Muscle of leg (tissue), 11 donors: ENCODE results near the gene ATXN2. TPM values are rescaled to one million over a fixed set of nuclear protein-coding genes. Genes with fewer than 3 reads are reported as not detected.
A peak's percentile ranks its signal among the peaks of the same experiment; 100 is the strongest.
"Not testable (repeated sequence)": the region's sequence is repeated elsewhere in the genome, so short reads cannot be mapped to it uniquely, and the experiment has no call there.

Experiments used
- DNase-seq: peaks from one replicate; pipeline ENCODE4 v3.0.0; 2013
- H3K27ac ChIP-seq: one replicate; pipeline ENCODE4 v1.5.1; 2013; ENCODE audit warnings: mild to moderate bottlenecking, low read length, control low read depth
- H3K27me3 ChIP-seq: one replicate; pipeline ENCODE4 v1.6.1; 2013; ENCODE audit warnings: low read length; ENCODE audit not compliant: control insufficient read depth, insufficient read depth
- H3K36me3 ChIP-seq: one replicate; pipeline ENCODE4 v1.6.1; 2013; ENCODE audit warnings: low read length; ENCODE audit not compliant: control insufficient read depth, insufficient read depth
- H3K4me1 ChIP-seq: one replicate; pipeline ENCODE4 v1.6.1; 2013; ENCODE audit warnings: low read length; ENCODE audit not compliant: control insufficient read depth, insufficient read depth
- H3K4me3 ChIP-seq: one replicate; pipeline ENCODE4 v1.5.1; 2013; ENCODE audit warnings: low read length, control low read depth
- H3K9me3 ChIP-seq: replicated peaks from 2 replicates; pipeline ENCODE4 v1.6.1; 2013; ENCODE audit warnings: low read depth, low read length; ENCODE audit not compliant: control insufficient read depth
- WGBS: methylation state at CpG from one replicate; pipeline ENCODE4 v1.1.5; 2013; ENCODE audit warnings: missing lambda C conversion rate; ENCODE audit not compliant: insufficient coverage; 5-methylcytosine and 5-hydroxymethylcytosine counted together
- polyA plus RNA-seq, 8 donors: library from polyadenylated mRNA; unstranded; fragments of 120-200 nt; gene quantifications; one replicate each; pipeline versions ENCODE4 v1.2.1 to v1.2.3, GENCODE V29; 2013; ENCODE audit warnings: inconsistent platforms in 1 of 8, low replicate concordance in 1 of 8; ENCODE audit not compliant: insufficient read length in 8 of 8, insufficient read depth in 1 of 8
- total RNA-seq: library from RNA; stranded (reverse); fragments of 120-200 nt; gene quantifications from one replicate; pipeline ENCODE4 v1.2.4, GENCODE V29; 2013

Gene ATXN2
- total and polyA plus RNA-seq, 9 donors, result 32.3 to 60.2 (median 50.0) TPM

GRCh38 chr12:111471236-111471635, 127.9 kb downstream of the ATXN2 start:
- no peak overlapping the region for H3K27ac ChIP-seq
- no peak for DNase-seq
- no peak overlapping the region for H3K4me3 ChIP-seq
- H3K27me3 ChIP-seq, result no peaks in the 10 kb centered on the region
- WGBS, result 100% methylated on average over 1 of the region's 2 CpGs
- no peaks in the 10 kb centered on the region for H3K4me1 ChIP-seq
- H3K36me3 ChIP-seq, result peaks cover 30% of the 10 kb centered on the region
- H3K9me3 ChIP-seq, result no peaks in the 10 kb centered on the region

GRCh38 chr12:111469401-111469800, 129.7 kb downstream of the ATXN2 start:
- H3K4me3 ChIP-seq, result no peak overlapping the region
- no peak for DNase-seq
- H3K27ac ChIP-seq, result no peak overlapping the region
- H3K4me1 ChIP-seq, result no peaks in the 10 kb centered on the region
- no peaks in the 10 kb centered on the region for H3K27me3 ChIP-seq
- WGBS, result no CpG with 5 or more reads among the region's 2 CpGs
- H3K36me3 ChIP-seq, result peaks cover 23% of the 10 kb centered on the region
- H3K9me3 ChIP-seq, result no peaks in the 10 kb centered on the region

- Histone ChIP-seq H3K27me3 (no peaks in the 10 kb centered on the region), H3K27ac (peak overlapping the region; percentile 91), H3K9me3 (no peaks in the 10 kb centered on the region), H3K4me1 (no peaks in the 10 kb centered on the region), H3K36me3 (peaks cover 26% of the 10 kb centered on the region), H3K4me3 (no peak overlapping the region)
- WGBS, result no CpG with 5 or more reads among the region's 4 CpGs
- DNase-seq, result peak; percentile 98
These were observed 131.3 kb downstream of the ATXN2 start for GRCh38 chr12:111467857-111468241.

GRCh38 chr12:111467092-111467856, 131.8 kb downstream of the ATXN2 start:
- WGBS, result 71% methylated on average over 2 of the region's 3 CpGs
- Histone ChIP-seq H3K9me3 (no peaks in the 10 kb centered on the region), H3K4me3 (no peak overlapping the region), H3K27ac (peak overlapping the region; percentile 91), H3K4me1 (no peaks in the 10 kb centered on the region), H3K36me3 (peaks cover 26% of the 10 kb centered on the region), H3K27me3 (no peaks in the 10 kb centered on the region)
- peak; percentile 91 for DNase-seq

- Histone ChIP-seq H3K36me3 (peaks cover 21% of the 10 kb centered on the region), H3K9me3 (no peaks in the 10 kb centered on the region), H3K27ac (no peak overlapping the region), H3K4me1 (no peaks in the 10 kb centered on the region), H3K4me3 (no peak overlapping the region), H3K27me3 (no peaks in the 10 kb centered on the region)
- DNase-seq, result no peak
These were observed 136.8 kb downstream of the ATXN2 start for GRCh38 chr12:111462210-111462769.

GRCh38 chr12:111460111-111460510, 139.0 kb downstream of the ATXN2 start:
- WGBS, result 100% methylated on average over 7 of the region's 11 CpGs
- H3K4me3 ChIP-seq, H3K4me1 ChIP-seq, H3K27me3 ChIP-seq, DNase-seq, H3K9me3 ChIP-seq, H3K27ac ChIP-seq: not testable (repeated sequence)
- H3K36me3 ChIP-seq, result peaks cover 38% of the 10 kb centered on the region

- Histone ChIP-seq H3K4me3 (no peak overlapping the region), H3K27me3 (no peaks in the 10 kb centered on the region), H3K9me3 (no peaks in the 10 kb centered on the region), H3K27ac (no peak overlapping the region), H3K4me1 (no peaks in the 10 kb centered on the region), H3K36me3 (peaks cover 47% of the 10 kb centered on the region)
- DNase-seq, result no peak
- 72% methylated on average over 4 of the region's 6 CpGs for WGBS
These were observed 140.5 kb downstream of the ATXN2 start for GRCh38 chr12:111458546-111459172.

GRCh38 chr12:111457577-111457976, 141.5 kb downstream of the ATXN2 start:
- Histone ChIP-seq H3K27me3 (no peaks in the 10 kb centered on the region), H3K27ac (no peak overlapping the region), H3K4me1 (no peaks in the 10 kb centered on the region), H3K36me3 (peaks cover 52% of the 10 kb centered on the region), H3K4me3 (no peak overlapping the region), H3K9me3 (no peaks in the 10 kb centered on the region)
- WGBS, result no CpG with 5 or more reads among the region's 3 CpGs
- DNase-seq, result no peak

GRCh38 chr12:111457071-111457470, 142.0 kb downstream of the ATXN2 start:
- 94% methylated on average over 6 of the region's 9 CpGs for WGBS

GRCh38 chr12:111455448-111456320, 143.4 kb downstream of the ATXN2 start:
- H3K4me1 ChIP-seq, result no peaks in the 10 kb centered on the region
- 88% methylated on average over 11 of the region's 15 CpGs for WGBS
- no peaks in the 10 kb centered on the region for H3K27me3 ChIP-seq
- H3K4me3 ChIP-seq, result no peak overlapping the region
- no peaks in the 10 kb centered on the region for H3K9me3 ChIP-seq
- H3K27ac ChIP-seq, result no peak overlapping the region
- DNase-seq, result no peak
- peaks cover 58% of the 10 kb centered on the region for H3K36me3 ChIP-seq

More at GRCh38 chr12:111457071-111457470, 142.0 kb downstream of the ATXN2 start:
- no peaks in the 10 kb centered on the region for H3K27me3 ChIP-seq
- H3K4me1 ChIP-seq, result no peaks in the 10 kb centered on the region
- peaks cover 52% of the 10 kb centered on the region for H3K36me3 ChIP-seq
- no peak overlapping the region for H3K27ac ChIP-seq
- DNase-seq, result no peak
- H3K9me3 ChIP-seq, result no peaks in the 10 kb centered on the region
- no peak overlapping the region for H3K4me3 ChIP-seq
